ENCODE measurements around the gene CCDC68.

Gene CCDC68

DNA sequence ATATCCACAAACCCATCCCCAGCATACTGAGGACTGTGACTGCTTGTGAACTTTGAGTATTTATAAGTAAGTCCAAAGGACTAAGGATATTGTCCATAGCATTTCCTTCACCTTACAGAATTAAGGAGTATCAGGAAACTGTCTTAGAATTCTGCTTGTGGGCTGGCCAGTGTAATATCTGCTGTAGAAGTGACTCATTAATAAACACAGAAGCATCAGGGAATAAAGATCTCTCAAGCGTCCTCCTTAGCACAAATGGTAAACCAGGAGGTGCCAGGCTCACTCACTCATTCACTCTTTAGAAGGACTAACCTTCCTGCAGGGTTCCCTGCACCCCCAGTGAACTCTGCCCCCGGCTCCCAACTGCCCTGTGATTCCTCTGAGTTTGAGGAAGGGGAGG is 31.0 kb downstream of the CCDC68 start:
- TF ChIP-seq, protein P1, sequence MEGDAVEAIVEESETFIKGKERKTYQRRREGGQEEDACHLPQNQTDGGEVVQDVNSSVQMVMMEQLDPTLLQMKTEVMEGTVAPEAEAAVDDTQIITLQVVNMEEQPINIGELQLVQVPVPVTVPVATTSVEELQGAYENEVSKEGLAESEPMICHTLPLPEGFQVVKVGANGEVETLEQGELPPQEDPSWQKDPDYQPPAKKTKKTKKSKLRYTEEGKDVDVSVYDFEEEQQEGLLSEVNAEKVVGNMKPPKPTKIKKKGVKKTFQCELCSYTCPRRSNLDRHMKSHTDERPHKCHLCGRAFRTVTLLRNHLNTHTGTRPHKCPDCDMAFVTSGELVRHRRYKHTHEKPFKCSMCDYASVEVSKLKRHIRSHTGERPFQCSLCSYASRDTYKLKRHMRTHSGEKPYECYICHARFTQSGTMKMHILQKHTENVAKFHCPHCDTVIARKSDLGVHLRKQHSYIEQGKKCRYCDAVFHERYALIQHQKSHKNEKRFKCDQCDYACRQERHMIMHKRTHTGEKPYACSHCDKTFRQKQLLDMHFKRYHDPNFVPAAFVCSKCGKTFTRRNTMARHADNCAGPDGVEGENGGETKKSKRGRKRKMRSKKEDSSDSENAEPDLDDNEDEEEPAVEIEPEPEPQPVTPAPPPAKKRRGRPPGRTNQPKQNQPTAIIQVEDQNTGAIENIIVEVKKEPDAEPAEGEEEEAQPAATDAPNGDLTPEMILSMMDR (IDR thresholded peaks at IDR 0.05) = no peak

DNA sequence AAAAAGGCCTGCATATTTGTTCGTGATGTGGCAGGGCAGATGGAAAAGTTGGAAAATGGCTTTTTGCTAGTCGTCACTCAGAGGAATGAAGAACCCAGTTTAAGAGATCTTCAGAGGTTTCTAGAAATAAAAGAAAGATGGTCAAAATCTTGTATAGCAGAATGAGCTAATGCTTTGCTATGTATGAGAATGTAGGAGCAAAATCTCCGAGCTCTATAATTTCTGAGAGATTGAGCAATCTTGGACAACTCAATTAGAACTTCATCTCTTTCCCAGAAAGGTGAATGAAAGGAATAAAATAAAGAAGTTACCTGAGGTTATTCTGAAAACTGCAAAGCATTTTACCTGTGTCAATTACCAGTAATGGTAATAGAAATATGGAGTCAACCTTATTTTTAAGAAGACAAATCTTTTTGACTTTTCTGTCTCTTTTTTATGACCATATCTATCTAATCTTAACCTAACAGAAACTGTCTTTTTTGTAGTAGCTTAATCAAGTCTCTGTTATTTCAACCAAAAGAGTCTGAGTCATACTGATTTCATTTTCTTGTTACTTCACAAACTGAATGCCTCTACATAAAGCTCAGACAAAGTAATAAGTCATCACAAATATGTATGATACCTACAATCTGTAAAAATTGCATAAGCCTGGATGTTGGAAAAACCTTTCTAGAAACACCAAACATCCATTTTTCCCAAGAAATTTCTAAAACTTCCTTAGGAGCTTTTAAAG is 32.5 kb downstream of the CCDC68 start:
- TF ChIP-seq, protein P1 (IDR thresholded peaks at IDR 0.05) = no peak

DNA sequence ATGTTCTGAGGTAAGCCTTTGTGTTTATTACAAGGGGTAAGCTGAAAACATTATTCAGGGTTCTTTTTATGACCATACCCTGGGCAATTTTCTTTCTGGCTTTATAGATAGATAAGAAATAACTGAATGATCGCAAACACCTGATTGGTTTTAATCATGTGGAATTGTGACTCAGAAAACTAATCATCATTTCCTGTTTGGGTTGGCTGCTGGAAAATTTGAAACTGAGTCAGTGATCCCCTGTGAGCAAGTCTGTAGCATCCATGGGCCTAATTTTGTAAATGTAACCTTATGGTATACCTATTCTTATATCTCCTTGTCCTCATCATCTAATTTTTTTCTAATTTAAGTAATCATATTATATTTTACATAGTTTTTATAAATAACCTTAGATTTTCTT is 34.3 kb downstream of the CCDC68 start:
- TF ChIP-seq, protein P1 (IDR thresholded peaks at IDR 0.05) = no peak

DNA sequence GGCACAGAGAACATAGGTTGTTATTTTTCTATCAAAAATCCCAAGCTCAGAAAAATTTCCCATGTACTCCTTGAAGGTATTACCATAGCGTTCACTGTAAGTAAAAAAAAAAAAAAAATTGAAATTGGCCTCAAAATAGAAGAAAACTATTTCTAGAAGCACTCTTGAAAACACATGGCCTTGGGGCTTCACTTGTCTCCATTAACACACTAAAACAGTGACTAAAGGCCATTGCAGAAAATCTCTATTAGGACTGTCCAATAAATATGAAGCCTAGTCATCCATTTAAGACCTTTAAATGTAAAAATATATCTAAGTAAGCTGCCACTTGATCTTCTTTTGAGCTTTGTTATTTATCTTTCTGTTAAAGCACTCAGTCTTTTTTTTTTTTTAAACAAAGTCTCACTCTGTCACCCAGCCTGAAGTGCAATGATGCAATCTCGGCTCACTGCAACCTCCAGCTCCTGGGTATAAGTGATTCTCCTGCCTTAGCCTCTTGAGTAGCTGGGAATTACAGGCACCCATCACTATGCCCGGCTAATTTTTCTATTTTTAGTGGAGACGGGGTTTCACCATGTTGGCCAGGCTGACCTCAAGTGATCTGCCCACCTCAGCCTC is 35.8 kb downstream of the CCDC68 start:
- TF ChIP-seq, protein P1 (IDR thresholded peaks at IDR 0.05) = no peak

DNA sequence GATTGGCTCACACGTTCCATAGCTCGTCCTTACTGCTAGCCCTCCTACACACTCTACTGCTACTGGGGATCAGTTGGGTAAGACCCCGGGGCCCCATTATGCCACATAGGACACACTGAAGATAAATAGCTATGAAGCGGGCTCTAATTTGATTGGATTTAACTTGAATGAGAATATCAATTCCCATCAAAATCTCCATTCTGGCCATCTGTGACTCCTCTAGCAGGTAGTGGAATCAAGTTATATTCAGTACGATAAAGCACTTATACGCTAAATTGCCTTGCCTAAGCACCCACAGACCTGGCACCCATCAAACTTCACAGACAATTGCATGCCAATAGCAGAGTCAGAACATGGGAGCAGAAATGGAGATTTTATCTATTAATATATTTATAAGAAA is 39.8 kb downstream of the CCDC68 start:
- TF ChIP-seq, protein P1 (IDR thresholded peaks at IDR 0.05) = no peak

DNA sequence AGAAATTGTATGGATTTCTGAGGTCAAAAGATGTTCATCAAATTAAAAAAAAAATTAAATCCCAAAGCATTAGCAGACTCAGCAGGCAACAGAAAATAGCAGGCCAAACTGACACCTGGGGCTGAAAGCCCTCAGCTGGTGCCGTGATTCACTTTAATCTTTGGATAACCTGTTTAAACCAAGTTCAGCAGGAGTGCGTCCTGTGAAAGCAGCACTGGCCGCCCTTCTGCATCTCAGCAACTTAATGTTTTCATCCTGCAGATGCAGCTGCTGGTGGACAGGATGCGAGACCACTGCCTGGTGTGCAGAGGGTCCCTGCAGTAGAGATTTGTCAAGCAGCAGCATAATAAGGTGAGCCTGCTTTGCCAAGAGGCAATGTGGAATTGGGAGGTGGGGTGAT is 41.2 kb downstream of the CCDC68 start:
- TF ChIP-seq, protein P1 (IDR thresholded peaks at IDR 0.05) = no peak

DNA sequence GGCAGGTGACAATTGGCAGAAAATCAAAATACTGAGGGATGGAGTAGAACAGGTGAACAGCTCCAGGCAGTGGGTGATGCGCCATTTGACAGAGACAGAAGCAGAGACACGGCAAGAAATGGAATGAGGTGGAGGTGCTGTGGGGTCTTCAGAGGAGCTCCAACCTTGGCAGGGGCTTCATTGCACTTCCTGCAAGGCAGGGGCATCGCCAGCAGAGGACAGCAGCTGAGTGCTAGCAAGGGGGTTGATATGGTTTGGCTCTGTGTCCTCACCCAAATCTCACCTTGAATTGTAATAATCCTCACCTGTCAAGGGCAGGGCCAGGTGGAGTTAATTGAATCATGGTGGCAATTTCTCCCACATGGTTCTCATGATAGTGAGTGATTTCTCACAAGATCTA is 42.8 kb downstream of the CCDC68 start:
- TF ChIP-seq, protein P1 (IDR thresholded peaks at IDR 0.05) = no peak
